GM12874 (cell line): ENCODE data around the gene TSEN15.

Source experiments
- TF ChIP-seq, protein P1 (sequence below): IDR thresholded peaks from 2 replicates; pipeline ENCODE4 v1.5.1; 2011; ENCODE audit warnings: low read depth, mild to moderate bottlenecking, control low read depth, low read length, moderate library complexity; ENCODE audit not compliant: insufficient read depth

The TSEN15 gene

DNA sequence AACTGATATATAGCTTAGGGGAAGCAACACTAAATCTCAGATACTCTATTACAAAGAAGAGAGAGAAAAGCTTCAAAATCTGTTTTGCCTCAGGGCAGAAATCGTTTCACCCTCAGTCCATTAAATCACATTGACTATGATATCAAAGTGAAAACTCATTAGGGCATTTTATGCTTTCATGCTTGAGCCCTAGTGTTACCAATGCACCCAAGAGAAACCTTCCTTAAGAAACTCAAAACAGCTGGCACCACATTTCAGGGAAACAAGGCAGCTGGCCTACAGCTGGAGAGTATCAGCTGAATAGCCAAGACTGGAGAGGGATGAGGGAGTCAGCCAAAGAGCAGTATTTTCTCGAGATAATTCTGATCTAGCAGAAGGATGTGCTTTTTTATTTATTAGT lies 28.9 kb upstream of the TSEN15 start:
- TF ChIP-seq, protein P1, sequence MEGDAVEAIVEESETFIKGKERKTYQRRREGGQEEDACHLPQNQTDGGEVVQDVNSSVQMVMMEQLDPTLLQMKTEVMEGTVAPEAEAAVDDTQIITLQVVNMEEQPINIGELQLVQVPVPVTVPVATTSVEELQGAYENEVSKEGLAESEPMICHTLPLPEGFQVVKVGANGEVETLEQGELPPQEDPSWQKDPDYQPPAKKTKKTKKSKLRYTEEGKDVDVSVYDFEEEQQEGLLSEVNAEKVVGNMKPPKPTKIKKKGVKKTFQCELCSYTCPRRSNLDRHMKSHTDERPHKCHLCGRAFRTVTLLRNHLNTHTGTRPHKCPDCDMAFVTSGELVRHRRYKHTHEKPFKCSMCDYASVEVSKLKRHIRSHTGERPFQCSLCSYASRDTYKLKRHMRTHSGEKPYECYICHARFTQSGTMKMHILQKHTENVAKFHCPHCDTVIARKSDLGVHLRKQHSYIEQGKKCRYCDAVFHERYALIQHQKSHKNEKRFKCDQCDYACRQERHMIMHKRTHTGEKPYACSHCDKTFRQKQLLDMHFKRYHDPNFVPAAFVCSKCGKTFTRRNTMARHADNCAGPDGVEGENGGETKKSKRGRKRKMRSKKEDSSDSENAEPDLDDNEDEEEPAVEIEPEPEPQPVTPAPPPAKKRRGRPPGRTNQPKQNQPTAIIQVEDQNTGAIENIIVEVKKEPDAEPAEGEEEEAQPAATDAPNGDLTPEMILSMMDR, result no peak

DNA sequence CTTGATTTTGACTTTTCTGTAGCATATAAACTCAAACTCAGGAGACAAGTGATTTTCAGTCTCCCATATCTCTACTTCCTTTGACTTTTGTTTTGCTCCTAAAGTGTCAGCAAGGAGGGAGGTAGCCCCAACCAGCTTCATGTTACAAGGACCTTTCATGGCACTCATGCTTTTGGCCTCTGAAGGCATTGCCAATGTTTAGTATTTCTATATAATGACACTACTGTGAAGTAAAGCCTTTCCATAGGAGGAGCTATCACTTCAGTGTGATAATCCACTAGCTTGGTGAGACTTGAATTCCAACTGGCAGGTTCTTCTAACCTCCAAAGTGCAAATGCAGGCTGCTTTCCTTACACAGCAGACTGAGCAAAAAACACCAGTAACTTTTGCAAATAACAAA lies 28.4 kb upstream of the TSEN15 start:
- TF ChIP-seq, protein P1, result no peak

DNA sequence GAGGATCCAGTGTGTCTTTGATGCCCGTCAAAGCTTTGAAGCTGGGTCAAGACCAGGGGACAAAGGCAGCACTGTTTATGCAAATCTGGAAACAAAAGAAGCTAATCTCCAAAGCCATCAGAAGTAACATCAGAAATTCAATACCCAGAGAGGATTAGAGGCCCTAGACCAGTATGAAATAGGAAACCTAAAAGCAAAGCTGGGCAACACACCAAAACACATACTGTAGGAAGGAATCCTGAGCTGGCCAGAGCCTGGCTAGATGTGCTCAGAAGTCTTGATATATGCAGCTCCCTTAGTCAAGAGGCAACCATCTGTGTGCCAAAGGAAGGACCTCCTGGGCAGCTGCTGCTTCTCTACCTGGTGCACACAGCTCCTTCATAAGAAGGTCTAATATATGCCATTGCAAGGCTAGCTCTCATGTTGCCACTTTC lies 26.3 kb upstream of the TSEN15 start:
- TF ChIP-seq, protein P1, result no peak

DNA sequence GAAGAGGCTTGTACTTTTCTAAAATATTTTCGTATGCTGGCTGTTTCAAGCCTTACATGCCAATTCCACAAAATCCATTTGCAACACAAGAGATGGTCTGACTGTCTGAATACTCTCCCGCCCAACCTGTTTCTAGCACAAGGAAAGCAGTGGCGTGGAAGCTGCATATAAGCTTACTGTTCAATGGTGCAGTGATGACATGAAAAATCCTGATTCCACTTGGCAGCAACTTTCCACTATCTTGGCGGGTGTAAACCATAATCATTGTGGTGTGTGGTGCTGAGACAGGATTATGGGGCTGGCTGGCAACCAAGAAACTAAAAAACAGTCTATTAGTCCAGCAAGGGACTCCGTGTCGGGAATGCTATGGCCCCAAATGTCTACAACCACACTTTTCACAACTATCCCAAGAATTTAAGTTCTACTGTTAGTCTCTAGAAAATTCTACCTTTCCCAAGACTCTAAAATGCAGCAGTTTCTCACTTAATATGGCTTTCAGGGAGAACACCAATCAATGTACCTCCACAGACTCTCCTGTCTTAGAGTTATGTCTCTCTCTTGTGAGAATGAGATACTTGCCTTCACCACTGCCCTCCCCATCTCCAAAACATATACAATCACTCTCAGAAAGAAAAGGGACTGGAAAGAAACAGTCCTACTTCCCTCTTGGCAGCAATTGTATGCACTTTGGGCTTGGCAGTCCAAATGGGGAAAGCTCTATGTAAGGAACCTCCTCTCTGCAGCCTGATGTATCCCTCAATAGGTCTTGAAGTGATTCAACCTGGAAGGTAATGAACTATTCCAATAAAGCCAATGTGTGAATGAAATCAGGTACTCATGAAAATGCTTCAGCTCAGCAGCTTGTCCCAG lies 23.5 kb upstream of the TSEN15 start:
- TF ChIP-seq, protein P1, result no peak

DNA sequence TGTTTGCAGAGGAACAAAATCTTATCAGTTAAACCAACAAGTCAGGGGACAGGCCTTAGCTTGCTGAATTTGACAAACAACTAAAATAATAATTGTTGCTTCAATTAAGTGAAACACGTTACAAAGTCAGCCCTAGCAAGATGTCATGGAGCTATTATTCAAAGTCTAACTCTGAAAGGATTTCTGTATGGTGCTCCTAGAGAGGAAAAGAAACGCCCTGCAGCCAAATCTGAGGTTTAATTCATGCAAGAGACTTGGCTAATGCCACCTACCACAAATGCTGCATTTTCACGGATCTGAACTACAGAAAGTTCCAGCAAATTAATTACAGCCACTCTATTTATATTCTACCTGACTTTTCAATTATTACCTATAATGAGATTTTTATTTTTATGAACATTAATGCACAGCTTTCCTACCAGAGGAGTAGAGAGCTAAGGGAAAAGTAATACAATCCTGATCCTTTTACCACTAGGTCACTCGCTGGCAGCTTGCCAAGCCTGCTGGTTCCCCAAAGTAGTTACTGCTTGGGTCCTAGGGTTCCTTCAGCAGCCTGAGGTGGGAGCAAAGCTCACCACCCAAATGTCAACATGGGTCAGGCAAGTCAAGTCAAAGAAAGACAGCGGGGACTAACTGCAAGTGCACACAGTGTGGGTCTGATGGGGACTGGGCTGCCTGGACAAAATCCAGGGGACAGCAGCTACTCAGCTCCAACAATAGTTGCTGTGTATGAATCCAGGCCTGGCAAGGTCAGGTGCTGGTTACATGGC lies 22.5 kb upstream of the TSEN15 start:
- TF ChIP-seq, protein P1, result no peak

DNA sequence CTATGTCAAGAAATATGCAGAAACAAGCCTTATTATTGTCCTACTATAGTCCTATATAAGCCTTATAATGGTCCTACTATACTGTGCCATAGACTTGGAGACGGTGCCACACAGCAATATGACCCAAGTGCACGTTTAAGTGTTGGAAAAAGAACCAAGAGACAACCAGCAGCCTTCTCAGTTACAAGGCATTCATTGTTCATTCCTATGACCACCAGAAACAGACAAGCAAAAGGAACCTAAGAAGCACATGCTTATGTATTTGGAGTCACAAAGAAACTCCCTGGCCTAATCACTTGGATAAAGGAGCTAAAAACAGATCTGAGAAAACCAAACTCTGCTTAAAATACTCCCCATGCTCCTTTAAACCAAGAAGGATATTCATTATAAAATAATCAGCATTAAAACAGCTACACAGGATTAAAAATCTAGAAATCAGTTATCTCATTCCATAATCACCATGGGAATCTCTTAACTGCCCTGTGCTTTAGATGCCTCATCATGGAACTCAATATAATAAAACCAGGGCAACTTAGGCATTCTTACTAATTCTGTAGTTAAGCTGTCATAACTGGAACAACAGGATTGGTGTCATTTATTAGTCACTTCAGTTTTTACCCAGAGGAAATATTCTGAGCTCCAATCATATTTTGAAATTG lies 21.0 kb upstream of the TSEN15 start:
- TF ChIP-seq, protein P1, result no peak

DNA sequence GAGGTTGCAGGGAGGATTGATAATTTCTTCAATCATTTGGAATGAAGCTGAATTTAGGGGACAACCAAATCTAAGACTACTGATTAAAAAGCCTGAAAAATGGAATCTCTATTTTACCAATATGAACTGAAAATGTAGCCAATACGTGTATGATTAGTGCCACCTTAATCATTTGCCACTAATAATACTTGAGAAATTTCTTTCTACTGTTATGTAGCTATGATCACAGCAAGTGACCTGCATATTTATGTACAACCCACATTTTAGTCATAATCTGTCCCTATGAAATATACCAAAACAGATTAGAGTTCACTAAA lies 20.5 kb upstream of the TSEN15 start:
- TF ChIP-seq, protein P1, result no peak
